HG02970 (cell line): Measurements from ENCODE around the gene FAM120A.

Source experiments
- ATAC-seq: cut with Tn5 transposase; IDR thresholded peaks from one replicate; pipeline ENCODE4 v1.9.1; 2021; ENCODE audit warnings: mild to moderate bottlenecking, moderate library complexity, moderate number of reproducible peaks; ENCODE audit not compliant: unreplicated experiment, low FRiP score

FAM120A gene

DNA sequence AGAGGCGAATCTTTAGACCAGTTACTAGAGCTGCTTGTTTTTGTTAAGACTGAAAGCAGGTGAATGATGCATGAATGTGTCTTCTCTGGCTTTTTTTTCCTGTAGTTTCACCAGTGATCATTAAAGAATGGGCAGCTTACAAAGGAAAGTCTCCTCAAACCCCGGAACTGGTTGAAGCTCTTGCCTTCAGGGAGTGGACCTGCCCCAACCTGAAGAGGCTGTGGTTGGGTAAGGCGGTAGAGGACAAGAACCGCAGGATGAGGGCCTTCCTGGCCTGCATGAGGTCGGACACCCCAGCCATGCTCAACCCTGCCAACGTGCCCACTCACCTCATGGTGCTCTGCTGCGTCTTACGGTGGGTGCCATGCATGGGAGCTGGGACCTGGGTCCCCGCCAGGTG lies 91.6 kb downstream of the FAM120A start:
- ATAC-seq: no peak

- no peak for ATAC-seq
Observed at GRCh38 chr9:93546356-93546755, 94.9 kb downstream of the FAM120A start.

DNA sequence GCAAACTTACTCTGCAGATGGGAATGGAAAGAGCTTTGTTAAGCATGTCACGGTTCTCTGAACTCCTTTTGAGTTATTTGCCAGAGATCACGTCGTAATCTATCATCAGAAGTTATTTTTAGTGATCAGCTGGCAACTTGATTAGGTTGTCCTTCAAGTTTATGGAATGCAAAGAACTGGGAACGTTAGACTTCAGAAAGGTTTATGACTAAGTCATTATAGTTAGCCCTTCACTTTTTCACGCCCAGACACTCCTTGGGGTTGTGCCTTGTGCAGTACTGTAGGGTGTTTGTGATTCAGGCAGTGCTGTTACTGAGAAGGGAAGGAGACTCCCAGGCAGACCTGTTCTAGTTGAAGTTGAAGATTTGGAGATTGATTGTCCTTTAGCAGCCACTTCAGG lies 98.1 kb downstream of the FAM120A start:
- ATAC-seq: no peak

DNA sequence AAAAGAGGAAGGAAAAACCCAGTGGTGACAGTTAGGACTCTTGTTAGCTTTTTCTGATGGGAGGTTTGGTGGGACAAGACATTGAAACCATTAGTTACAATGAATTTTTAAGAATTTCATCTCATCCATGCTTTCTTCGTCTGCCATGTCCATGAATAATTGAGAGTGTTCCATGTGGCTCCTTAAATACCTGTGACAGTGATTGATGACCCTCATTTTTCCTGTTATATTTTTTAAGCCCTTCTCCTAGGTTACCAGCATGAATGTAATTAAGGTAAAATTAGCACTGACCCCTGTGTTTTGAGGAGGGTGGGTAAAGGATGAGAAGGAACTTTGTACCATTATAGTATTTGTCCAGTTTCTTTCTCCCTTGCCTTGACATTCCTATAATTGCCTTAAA lies 101.4 kb downstream of the FAM120A start:
- no peak for ATAC-seq

- ATAC-seq: no peak
Observed at GRCh38 chr9:93555370-93555769, 103.9 kb downstream of the FAM120A start.

GRCh38 chr9:93557366-93558137 lies 106.1 kb downstream of the FAM120A start:
- ATAC-seq: no peak

- no peak for ATAC-seq
Observed at GRCh38 chr9:93558503-93558902, 107.0 kb downstream of the FAM120A start.

DNA sequence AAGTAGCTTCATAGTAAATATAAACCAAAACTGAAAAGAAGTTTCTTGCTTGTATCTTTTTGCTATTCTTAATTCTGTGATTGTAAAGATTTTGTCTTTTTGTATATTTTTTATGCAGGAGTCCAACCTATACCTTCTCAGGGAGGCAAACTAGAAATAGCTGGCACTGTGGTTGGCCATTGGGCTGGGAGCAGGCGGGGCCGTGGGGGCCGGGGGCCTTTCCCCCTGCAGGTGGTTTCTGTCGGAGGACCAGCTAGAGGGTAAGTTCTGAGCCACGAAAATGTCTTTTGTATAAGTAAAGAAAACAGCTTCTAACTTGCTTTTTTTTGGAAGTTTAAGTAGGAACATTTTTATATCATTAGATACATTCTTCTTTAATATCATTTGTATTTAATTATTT lies 109.5 kb downstream of the FAM120A start:
- ATAC-seq: no peak

- no peak for ATAC-seq
Observed at GRCh38 chr9:93562157-93562556, 110.7 kb downstream of the FAM120A start.

DNA sequence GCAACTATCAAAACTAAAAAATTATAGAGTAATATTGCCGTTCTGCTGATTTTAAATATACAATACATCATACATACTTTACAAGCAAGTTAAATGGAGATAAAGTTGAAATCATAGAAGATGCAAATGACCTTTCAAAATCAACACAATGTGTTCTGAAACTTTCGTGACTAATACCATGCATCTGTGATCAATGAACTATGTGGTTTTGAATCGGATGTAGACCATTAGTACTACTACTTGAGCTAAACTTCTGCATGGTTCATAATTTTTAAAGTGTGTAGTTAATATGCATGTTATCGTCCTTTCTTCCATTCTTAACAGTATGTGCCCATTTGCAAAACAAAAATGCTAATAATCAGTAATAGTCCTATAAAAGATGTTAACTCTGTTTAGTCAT lies 113.6 kb downstream of the FAM120A start:
- ATAC-seq: no peak

GRCh38 chr9:93566408-93567270 lies 115.2 kb downstream of the FAM120A start:
- ATAC-seq: peak; percentile 94

- ATAC-seq: no peak
Observed at GRCh38 chr9:93567271-93567959, 115.9 kb downstream of the FAM120A start.

- no peak for ATAC-seq
Observed at GRCh38 chr9:93568169-93568568, 116.7 kb downstream of the FAM120A start.

DNA sequence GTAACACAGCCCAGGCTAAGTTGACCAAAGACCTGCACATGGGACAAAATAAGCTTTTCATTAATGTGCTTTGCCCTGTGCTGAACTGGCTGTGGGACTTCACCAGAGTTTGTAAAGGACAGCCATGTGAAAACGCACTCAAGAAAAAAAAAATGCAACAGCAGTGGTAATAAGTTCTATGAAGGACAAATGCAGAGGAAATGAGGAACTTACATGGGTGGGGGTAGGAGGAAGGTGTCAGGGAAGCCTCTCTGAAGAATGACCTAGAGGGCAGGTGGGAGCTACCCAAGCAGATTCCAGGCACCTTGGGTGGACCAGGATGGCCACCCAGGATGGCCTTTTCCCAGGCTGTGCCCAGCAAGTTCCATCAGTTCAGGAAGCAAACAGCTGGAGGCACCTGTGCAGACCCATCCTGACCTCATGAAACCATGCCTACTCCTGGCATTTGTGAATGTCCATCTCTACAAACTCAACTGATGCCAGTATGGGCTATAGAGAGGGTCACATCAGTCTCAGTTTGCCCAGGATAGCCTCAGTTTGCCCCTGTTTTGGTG lies 118.2 kb downstream of the FAM120A start:
- no peak for ATAC-seq

DNA sequence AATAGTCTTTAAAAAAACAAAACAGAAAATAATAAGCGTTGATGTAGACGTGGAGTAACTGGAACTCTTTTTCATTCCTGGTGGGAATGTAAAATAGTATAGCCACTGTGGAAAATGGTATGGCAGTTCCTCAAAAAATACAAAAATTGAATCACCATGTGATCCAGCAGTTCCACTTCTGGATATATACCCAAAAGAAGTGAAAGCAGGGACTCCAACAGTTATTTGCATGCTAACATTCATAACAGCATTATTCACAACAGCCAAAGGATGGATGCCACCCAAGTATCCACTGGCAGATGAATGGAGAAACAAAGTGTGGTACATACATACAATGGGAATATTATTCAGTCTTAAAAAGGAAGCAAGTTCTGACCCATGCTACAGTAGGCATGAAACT lies 120.7 kb downstream of the FAM120A start:
- ATAC-seq: no peak

DNA sequence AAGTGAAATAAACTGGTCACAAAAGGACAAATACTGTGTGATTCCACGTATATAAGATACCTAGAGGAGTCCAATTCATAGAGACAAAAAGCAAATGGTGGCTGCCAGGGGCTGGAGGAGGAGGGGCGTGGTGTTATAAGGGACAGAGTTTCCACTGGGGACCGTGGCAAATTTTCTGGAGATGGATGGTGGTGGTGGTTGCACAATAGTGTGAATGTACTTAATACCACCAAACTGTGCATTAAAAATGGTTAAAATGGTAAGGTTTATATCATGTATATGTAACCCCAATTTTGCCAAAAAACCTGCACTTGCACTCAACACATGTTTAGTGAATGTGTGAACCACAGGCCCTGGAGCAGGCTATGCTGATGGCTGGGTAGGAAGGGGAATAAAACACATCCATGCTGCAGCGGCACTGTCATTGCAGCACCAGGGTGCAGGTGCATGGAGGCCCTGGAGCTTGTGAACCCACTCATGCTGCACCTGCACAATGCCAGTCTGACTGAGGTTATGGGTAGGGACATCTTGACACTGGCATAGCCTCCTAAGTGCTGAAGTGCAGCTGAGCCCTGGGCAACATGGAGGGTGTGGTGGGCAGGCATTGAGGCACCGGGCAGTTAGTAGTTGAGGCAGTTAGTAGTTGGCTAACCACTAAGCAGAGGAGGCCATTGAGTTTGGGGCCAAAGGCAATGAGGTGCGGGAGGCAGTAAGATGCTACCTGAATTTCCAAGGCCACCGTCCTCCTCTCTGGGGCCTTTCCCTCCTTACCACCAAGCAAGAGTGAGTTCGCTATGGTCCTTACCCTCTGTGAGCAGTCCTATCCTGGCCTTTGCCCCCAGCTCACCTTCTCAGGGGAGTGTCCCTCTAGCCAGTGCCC lies 121.4 kb downstream of the FAM120A start:
- ATAC-seq: no peak

GRCh38 chr9:93573516-93573828 lies 122.0 kb downstream of the FAM120A start:
- ATAC-seq: no peak

GRCh38 chr9:93574091-93574899 lies 122.8 kb downstream of the FAM120A start:
- no peak for ATAC-seq
